Right lobe of liver (tissue), 4 donors: ENCODE data around the gene CHMP6.

Experiments used
- CTCF ChIP-seq, 4 donors: fragments of 200-600 bp in 3 of 4; fragments of 450-650 bp in 1 of 4; IDR thresholded peaks; one replicate each; pipeline versions ENCODE4 v1.5.1 to v1.8.0; 2016 to 2022; ENCODE audit warnings: antibody characterized with exemption in 4 of 4, mild to moderate bottlenecking in 2 of 4
- POLR2A ChIP-seq: fragments of 450-650 bp; IDR thresholded peaks from one replicate; pipeline ENCODE4 v1.6.1; 2017; ENCODE audit warnings: antibody characterized with exemption, mild to moderate bottlenecking
- donor health status: DM: no; HTN: no; CAD: no.
- donor health status: DM: no; HTN: no; CAD: no.
- donor health status: DM: no; HTN: yes; CAD: no.

GRCh38 chr17:81025065-81025740 lies 33.6 kb downstream of the CHMP6 start:
- TF ChIP-seq CTCF (IDR thresholded peaks at IDR 0.05) (no peak), POLR2A (no peak)
